H9 (cell line): Measurements from ENCODE around the gene SLC35A2. TPM values are rescaled to one million over a fixed set of nuclear protein-coding genes. Genes with fewer than 3 reads are reported as not detected.
A peak's percentile ranks its signal among the peaks of the same experiment; 100 is the strongest.

ENCODE experiments used
- DNase-seq: peaks from one replicate; pipeline ENCODE4 v3.0.0-alpha.2; 2017
- H2AFZ ChIP-seq: one replicate; pipeline ENCODE4 v1.6.1; 2013; ENCODE audit warnings: mild to moderate bottlenecking, low read length, control low read depth, moderate library complexity
- H2AK5ac ChIP-seq: 2 replicates; pipeline ENCODE4 v1.6.1; 2013; ENCODE audit warnings: low read length, control low read depth, mixed read lengths; ENCODE audit not compliant: insufficient read length
- H2BK120ac ChIP-seq: one replicate; pipeline ENCODE4 v1.6.1; 2013; ENCODE audit warnings: low read depth, mild to moderate bottlenecking, low read length, control low read depth, inconsistent platforms; ENCODE audit not compliant: poor library complexity, severe bottlenecking
- H2BK12ac ChIP-seq: 2 replicates; pipeline ENCODE4 v1.6.1; 2013; ENCODE audit warnings: low read length, control low read depth, mixed read lengths, low read depth; ENCODE audit not compliant: insufficient read length
- H2BK15ac ChIP-seq: 2 replicates; pipeline ENCODE4 v1.6.1; 2013; ENCODE audit warnings: low read depth, low read length, control low read depth
- H2BK20ac ChIP-seq: one replicate; pipeline ENCODE4 v1.6.1; 2013; ENCODE audit warnings: low read depth, mild to moderate bottlenecking, low read length, control low read depth, inconsistent platforms; ENCODE audit not compliant: poor library complexity, severe bottlenecking
- H2BK5ac ChIP-seq: 2 replicates; pipeline ENCODE4 v1.6.1; 2013; ENCODE audit warnings: low read length, control low read depth, mixed read lengths; ENCODE audit not compliant: insufficient read length
- H3K14ac ChIP-seq: 2 replicates; pipeline ENCODE4 v1.6.1; 2013; ENCODE audit warnings: low read length, control low read depth; ENCODE audit not compliant: insufficient read depth
- H3K18ac ChIP-seq: 2 replicates; pipeline ENCODE4 v1.6.1; 2013; ENCODE audit warnings: low read depth, mild to moderate bottlenecking, mixed read lengths, low read length, control low read depth; ENCODE audit not compliant: insufficient read length
- H3K23ac ChIP-seq: 2 replicates; pipeline ENCODE4 v1.6.1; 2013; ENCODE audit warnings: low read length, control low read depth, mixed read lengths, low read depth; ENCODE audit not compliant: insufficient read length
- H3K23me2 ChIP-seq: 2 replicates; pipeline ENCODE4 v1.6.1; 2013; ENCODE audit warnings: low read depth, mild to moderate bottlenecking, mixed read lengths, low read length, control low read depth; ENCODE audit not compliant: insufficient read length, poor library complexity, severe bottlenecking
- H3K27ac ChIP-seq: 2 replicates; pipeline ENCODE4 v1.5.1; 2013; ENCODE audit warnings: low read length, control low read depth, mixed read lengths, low read depth; ENCODE audit not compliant: insufficient read length
- H3K27me3 ChIP-seq: 2 replicates; pipeline ENCODE4 v1.6.1; 2013; ENCODE audit warnings: low read length, control low read depth, inconsistent platforms; ENCODE audit not compliant: insufficient read depth
- H3K4ac ChIP-seq: 2 replicates; pipeline ENCODE4 v1.6.1; 2013; ENCODE audit warnings: low read depth, mild to moderate bottlenecking, control low read depth, inconsistent platforms, low read length, moderate library complexity
- H3K4me1 ChIP-seq: 2 replicates; pipeline ENCODE4 v1.6.1; 2013; ENCODE audit warnings: low read length, control low read depth, inconsistent platforms; ENCODE audit not compliant: insufficient read depth
- H3K4me2 ChIP-seq: 2 replicates; pipeline ENCODE4 v1.6.1; 2013; ENCODE audit warnings: low read length, control low read depth, mixed read lengths; ENCODE audit not compliant: insufficient read length, insufficient read depth
- H3K56ac ChIP-seq: 2 replicates; pipeline ENCODE4 v1.6.1; 2013; ENCODE audit warnings: low read depth, mild to moderate bottlenecking, mixed read lengths, low read length, control low read depth; ENCODE audit not compliant: insufficient read length
- H3K79me1 ChIP-seq: 2 replicates; pipeline ENCODE4 v1.6.1; 2013; ENCODE audit warnings: low read depth, mild to moderate bottlenecking, moderate library complexity, low read length, control low read depth, inconsistent platforms; ENCODE audit not compliant: insufficient read depth, poor library complexity, severe bottlenecking
- H3K79me2 ChIP-seq: 2 replicates; pipeline ENCODE4 v1.6.1; 2013; ENCODE audit warnings: low read length, control low read depth, inconsistent platforms; ENCODE audit not compliant: insufficient read depth
- H3K9ac ChIP-seq: 2 replicates; pipeline ENCODE4 v1.6.1; 2013; ENCODE audit warnings: low read length, control low read depth, mixed read lengths; ENCODE audit not compliant: insufficient read length; ENCODE audit errors: extremely low read depth
- H3K9me3 ChIP-seq: one replicate; pipeline ENCODE4 v1.6.1; 2013; ENCODE audit warnings: low read depth, low read length, inconsistent platforms; ENCODE audit not compliant: control insufficient read depth
- H3T11ph ChIP-seq: one replicate; pipeline ENCODE4 v1.6.1; 2013; ENCODE audit warnings: mild to moderate bottlenecking, low read length, control low read depth, inconsistent platforms
- H4K20me1 ChIP-seq: one replicate; pipeline ENCODE4 v1.6.1; 2013; ENCODE audit not compliant: control insufficient read depth, insufficient read length, insufficient read depth
- H4K5ac ChIP-seq: 2 replicates; pipeline ENCODE4 v1.6.1; 2013; ENCODE audit warnings: low read depth, mild to moderate bottlenecking, mixed read lengths, low read length, control low read depth; ENCODE audit not compliant: insufficient read length
- H4K8ac ChIP-seq: replicated peaks from 2 replicates; pipeline ENCODE4 v1.6.1; 2013; ENCODE audit warnings: low read length, control low read depth, mixed read lengths, low read depth; ENCODE audit not compliant: insufficient read length
- H4K91ac ChIP-seq: 2 replicates; pipeline ENCODE4 v1.6.1; 2013; ENCODE audit warnings: low read depth, mild to moderate bottlenecking, moderate library complexity, mixed read lengths, low read length, control low read depth; ENCODE audit not compliant: insufficient read length
- H3K27ac Mint-ChIP-seq, 3 experiments: 2 replicates in 2 of 3; 3 replicates in 1 of 3; pipeline ENCODE4 v1.8.0; 2020 to 2021; ENCODE audit warnings: mixed read lengths in 3 of 3, mild to moderate bottlenecking in 1 of 3, moderate library complexity in 1 of 3
- H3K27me3 Mint-ChIP-seq: 2 replicates; pipeline ENCODE4 v1.8.0; 2021; ENCODE audit warnings: low read depth, mild to moderate bottlenecking, moderate library complexity, mixed read lengths
- H3K36me3 Mint-ChIP-seq, 3 experiments: 2 replicates in 2 of 3; 3 replicates in 1 of 3; pipeline ENCODE4 v1.8.0; 2020 to 2021; ENCODE audit warnings: low read depth in 3 of 3, mixed read lengths in 3 of 3; ENCODE audit not compliant: insufficient read depth in 1 of 3
- H3K4me1 Mint-ChIP-seq, 2 experiments: 2 replicates each; pipeline ENCODE4 v1.8.0; 2020; ENCODE audit warnings: mixed read lengths in 2 of 2
- H3K4me3 Mint-ChIP-seq, 2 experiments: 2 replicates in 1 of 2; 3 replicates in 1 of 2; pipeline ENCODE4 v1.8.0; 2020 to 2021; ENCODE audit warnings: mild to moderate bottlenecking in 2 of 2, mixed read lengths in 2 of 2, moderate library complexity in 1 of 2
- H3K9me3 Mint-ChIP-seq, 2 experiments: 2 replicates in 1 of 2; 3 replicates in 1 of 2; pipeline ENCODE4 v1.8.0; 2020; ENCODE audit warnings: mild to moderate bottlenecking in 2 of 2, mixed read lengths in 2 of 2, moderate library complexity in 1 of 2
- WGBS: extraction: QIAGEN DNeasy Blood & Tissue Kit; methylation state at CpG from one replicate; pipeline ENCODE4 v1.1.7; 2013; ENCODE audit warnings: missing lambda C conversion rate, low lambda C conversion rate, mixed read lengths; ENCODE audit not compliant: insufficient read length; ENCODE audit errors: extremely low coverage; 5-methylcytosine and 5-hydroxymethylcytosine counted together
- total RNA-seq: library from RNA; stranded (reverse); gene quantifications from 2 replicates; pipeline ENCODE4 v1.2.1, GENCODE V29; 2021
- TF ChIP-seq, protein P1 (sequence below): fragments of 200-600 bp; sonication (generic); conservative IDR thresholded peaks from 3 replicates; pipeline ENCODE4 v1.8.0; 2021; ENCODE audit warnings: antibody characterized with exemption, mild to moderate bottlenecking

SLC35A2 gene
- total RNA-seq, 1 experiment from 2014 or later: 32.9 TPM

DNA sequence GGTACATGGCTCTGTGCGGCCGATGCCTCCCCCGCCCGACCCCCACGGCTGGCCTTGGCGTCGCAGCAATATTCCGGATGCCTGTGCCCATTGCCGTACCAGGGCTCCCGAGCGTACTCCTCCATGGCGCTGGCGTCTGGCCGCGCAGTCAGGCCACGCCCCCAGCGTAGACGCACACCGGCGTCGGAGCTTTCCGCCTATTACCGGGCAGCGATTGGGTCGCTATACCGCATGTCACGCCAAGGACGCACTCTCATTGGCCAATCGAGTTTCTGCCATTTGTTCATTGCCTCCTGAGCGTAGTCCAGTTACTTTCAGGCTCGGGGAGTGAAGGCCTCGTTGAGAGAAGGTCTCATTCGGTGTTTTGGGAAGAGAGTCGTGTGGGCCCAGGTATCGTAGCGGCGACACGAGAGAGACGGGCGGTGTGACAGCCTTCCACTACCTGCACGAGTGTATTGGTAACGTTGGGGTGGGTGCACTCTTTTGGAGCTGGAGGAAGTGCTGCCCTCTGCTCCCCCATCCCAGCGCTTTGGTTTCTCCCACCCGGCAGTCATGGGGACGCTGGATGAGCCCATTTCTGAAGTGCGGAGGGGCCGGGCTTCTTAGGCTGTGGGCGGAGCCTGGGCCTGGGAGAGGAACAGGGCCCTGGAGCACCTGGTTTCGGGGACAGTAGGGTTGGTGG is 13.7 kb downstream of the SLC35A2 start, which contains the start of the genes PQBP1 and TIMM17B:
Gene PQBP1 (plus strand): TSS at position 306 of the 682 bp plus-strand sequence. CDS start 580 bp downstream, outside the sequence.
Gene TIMM17B (minus strand): TSS at position 144 of the 682 bp plus-strand sequence. CDS start 19 bp downstream, at position 125.
- DNase-seq: peak; percentile 94
- Histone ChIP-seq H2BK20ac (no peak within 1 kb of the TSS), H3T11ph (no peak within 1 kb of the TSS), H4K20me1 (peaks cover 3% of the 10 kb centered on the region), H4K5ac (peak within 1 kb of the TSS; percentile 13), H2BK12ac (no peak within 1 kb of the TSS), H3K79me1 (peaks cover 3% of the 10 kb centered on the region), H3K4me1 (no peaks in the 10 kb centered on the region), H2AFZ (no peak within 1 kb of the TSS), H4K8ac (peak within 1 kb of the TSS; percentile 13), H3K56ac (peak within 1 kb of the TSS; percentile 14), H3K79me2 (no peaks in the 10 kb centered on the region; the same call in 1 of the 2 replicates), H2AK5ac (no peak within 1 kb of the TSS), H2BK5ac (peak within 1 kb of the TSS; percentile 85), H3K18ac (peak within 1 kb of the TSS; percentile 87), H3K14ac (peak within 1 kb of the TSS; percentile 82), H2BK15ac (no peak within 1 kb of the TSS; the same call in 1 of the 2 replicates), H2BK120ac (no peak within 1 kb of the TSS), H3K9ac (peak within 1 kb of the TSS; percentile 93), H4K91ac (no peak within 1 kb of the TSS), H3K23ac (no peak within 1 kb of the TSS), H3K27me3 (no peaks in the 10 kb centered on the region), H3K23me2 (peaks cover 10% of the 10 kb centered on the region), H3K9me3 (no peaks in the 10 kb centered on the region), H3K4ac (no peak within 1 kb of the TSS), H3K27ac (peak within 1 kb of the TSS; percentile 91), H3K4me2 (peak within 1 kb of the TSS; percentile 79)
- peaks cover 32 to 54% (median 47%) of the 10 kb centered on the region in 3 experiments for H3K36me3 Mint-ChIP-seq
- peak within 1 kb of the TSS; percentile 95 to 97 (median 96) for H3K27ac Mint-ChIP-seq
- H3K4me3 Mint-ChIP-seq: peak within 1 kb of the TSS; percentile 76 to 94
- peaks cover 1% of the 10 kb centered on the region; the same call in 1 of the 2 replicates for H3K27me3 Mint-ChIP-seq
- peaks cover 0 to 8% of the 10 kb centered on the region in 2 experiments; a peak in 2 of 4 replicates for H3K4me1 Mint-ChIP-seq
- TF ChIP-seq, protein P1, sequence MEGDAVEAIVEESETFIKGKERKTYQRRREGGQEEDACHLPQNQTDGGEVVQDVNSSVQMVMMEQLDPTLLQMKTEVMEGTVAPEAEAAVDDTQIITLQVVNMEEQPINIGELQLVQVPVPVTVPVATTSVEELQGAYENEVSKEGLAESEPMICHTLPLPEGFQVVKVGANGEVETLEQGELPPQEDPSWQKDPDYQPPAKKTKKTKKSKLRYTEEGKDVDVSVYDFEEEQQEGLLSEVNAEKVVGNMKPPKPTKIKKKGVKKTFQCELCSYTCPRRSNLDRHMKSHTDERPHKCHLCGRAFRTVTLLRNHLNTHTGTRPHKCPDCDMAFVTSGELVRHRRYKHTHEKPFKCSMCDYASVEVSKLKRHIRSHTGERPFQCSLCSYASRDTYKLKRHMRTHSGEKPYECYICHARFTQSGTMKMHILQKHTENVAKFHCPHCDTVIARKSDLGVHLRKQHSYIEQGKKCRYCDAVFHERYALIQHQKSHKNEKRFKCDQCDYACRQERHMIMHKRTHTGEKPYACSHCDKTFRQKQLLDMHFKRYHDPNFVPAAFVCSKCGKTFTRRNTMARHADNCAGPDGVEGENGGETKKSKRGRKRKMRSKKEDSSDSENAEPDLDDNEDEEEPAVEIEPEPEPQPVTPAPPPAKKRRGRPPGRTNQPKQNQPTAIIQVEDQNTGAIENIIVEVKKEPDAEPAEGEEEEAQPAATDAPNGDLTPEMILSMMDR: no peak
- peaks cover 77 to 81% of the 10 kb centered on the region in 2 experiments for H3K9me3 Mint-ChIP-seq
- no CpG with 5 or more reads among the region's 49 CpGs for WGBS
